ENCODE data around the gene SLC14A1. TPM values are rescaled to one million over a fixed set of nuclear protein-coding genes. Genes with fewer than 3 reads are reported as not detected.

SLC14A1 gene
- total and polyA plus RNA-seq, 2 of the 8 experiments (the other 6 are each of a cell fraction or from before 2014, with no cell fraction given), result 0.18 TPM; not detected in 1

DNA sequence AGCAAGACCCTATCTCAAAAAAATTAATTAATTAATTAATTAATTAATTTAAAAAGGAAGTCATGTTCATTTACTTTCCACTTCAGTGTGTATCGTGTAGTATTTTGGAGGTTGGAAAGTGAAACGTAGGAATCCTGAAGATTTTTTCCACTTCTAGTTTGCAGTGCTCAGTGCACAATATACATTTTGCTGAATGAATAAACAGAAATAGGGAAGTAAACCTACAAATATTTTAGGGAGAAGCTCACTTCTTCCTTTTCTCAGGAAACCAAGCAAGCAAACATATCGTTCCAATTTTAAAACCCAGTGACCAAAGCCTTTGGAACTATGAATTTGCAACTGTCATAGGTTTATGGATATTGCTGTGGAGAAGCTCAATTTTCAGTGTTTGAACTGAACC, 27.8 kb downstream of the SLC14A1 start:
- Histone ChIP-seq H2BK20ac (ENCODE audit: low read length) (no peak overlapping the region), H4K8ac (ENCODE audit: extremely low read depth, insufficient read depth, low read length) (no peak overlapping the region), H3K56ac (replicated peaks; ENCODE audit: insufficient read length, low read depth, low read length) (no peak overlapping the region), H4K5ac (ENCODE audit: insufficient read length, low read depth, low read length) (no peak overlapping the region), H2BK5ac (ENCODE audit: low read depth, low read length) (no peak overlapping the region), H3K9me3 (ENCODE audit: insufficient read depth in 2 of 2, low read depth in 1 of 2, low read length in 1 of 2) (no peaks in the 10 kb centered on the region; a peak in 1 of 4 replicates), H3K36me3 (ENCODE audit: control insufficient read depth in 2 of 4, insufficient read depth in 4 of 4, low read length in 3 of 4) (no peaks in the 10 kb centered on the region), H3K79me2 (ENCODE audit: control insufficient read depth in 1 of 2, insufficient read depth in 2 of 2, low read length in 2 of 2) (no peaks in the 10 kb centered on the region), H3K23me2 (ENCODE audit: low read depth, low read length) (no peaks in the 10 kb centered on the region), H3K14ac (ENCODE audit: insufficient read length) (no peak overlapping the region), H3K4me3 (ENCODE audit: extremely low read depth in 1 of 4, insufficient read depth in 2 of 4, low read depth in 3 of 4, low read length in 4 of 4) (no peak overlapping the region), H4K20me1 (replicated peaks in 1 of 2; ENCODE audit: control insufficient read depth in 1 of 2, insufficient read depth in 2 of 2, low read length in 2 of 2) (no peaks in the 10 kb centered on the region), H3K23ac (ENCODE audit: insufficient read length) (no peak overlapping the region), H3K79me1 (ENCODE audit: low read depth, low read length) (no peaks in the 10 kb centered on the region), H2BK12ac (ENCODE audit: low read depth, low read length) (no peak overlapping the region), H2AK5ac (ENCODE audit: low read depth, low read length) (no peak overlapping the region), H3K9ac (replicated peaks in 1 of 4; ENCODE audit: extremely low read depth in 1 of 4, low read depth in 3 of 4, low read length in 3 of 4) (no peak overlapping the region), H3K18ac (ENCODE audit: extremely low read depth, low read length) (no peak overlapping the region), H2BK120ac (replicated peaks; ENCODE audit: low read depth, low read length) (no peak overlapping the region), H4K91ac (replicated peaks; ENCODE audit: insufficient read length, low read length) (no peak overlapping the region), H2AFZ (ENCODE audit: low read length) (no peak overlapping the region), H2BK15ac (ENCODE audit: low read length) (no peak overlapping the region), H3K27me3 (replicated peaks in 1 of 4; ENCODE audit: control insufficient read depth in 3 of 4, extremely low read depth in 1 of 4, insufficient read depth in 3 of 4, low read length in 3 of 4) (no peaks in the 10 kb centered on the region; a peak in 1 of 7 replicates), H3K4me2 (ENCODE audit: insufficient read depth in 1 of 2, low read depth in 2 of 2, low read length in 2 of 2) (no peak overlapping the region), H3K27ac (ENCODE audit: low read depth, low read length) (no peak overlapping the region), H3K4me1 (replicated peaks in 1 of 4; ENCODE audit: control insufficient read depth in 3 of 4, insufficient read depth in 4 of 4, low read length in 3 of 4) (peaks cover 0 to 6% (median under 1%) of the 10 kb centered on the region in 4 experiments; a peak in 5 of 7 replicates), H3K4ac (replicated peaks; ENCODE audit: insufficient read length, low read depth, low read length) (no peak overlapping the region)
- POLR2A ChIA-PET (ENCODE audit: partially characterized antibody), result no interaction called here
- TF ChIP-seq JUND (IDR thresholded peaks at IDR 0.05; ENCODE audit: low read length), result no peak
- TF ChIP-seq POLR2AphosphoS5 (IDR thresholded peaks at IDR 0.05; ENCODE audit: low read depth, low read length), result no peak
- WGBS, 2 experiments (ENCODE audit: extremely low coverage in 1 of 2, insufficient coverage in 1 of 2, insufficient read length in 1 of 2, insufficient replicate concordance in 2 of 2, low coverage in 1 of 2, low lambda C conversion rate in 2 of 2, missing lambda C conversion rate in 1 of 2), result 89% methylated on average over 3 of the region's 3 CpGs; no CpG with 5 or more reads in 1 of the 2 experiments
- FAIRE-seq (no peak), DNase-seq (ENCODE audit: low read depth in 1 of 2, low spot score in 2 of 2) (no peak)
- CTCF ChIA-PET (ENCODE audit: partially characterized antibody), result interaction anchor here (0.8 to 2.5 kb wide), 5 partner anchors 9 to 70 kb away, joined by 3 to 11 read pairs (median 6); no protein-coding TSS in a partner anchor
